ENCODE data around the gene TJP3. TPM values are rescaled to one million over a fixed set of nuclear protein-coding genes. Genes with fewer than 3 reads are reported as not detected.

TJP3 gene
- total and polyA plus RNA-seq, 3 donors from 2014 or later = 37.2 to 125 (median 81.1) TPM

GRCh38 chr19:3692141-3693024 is 15.8 kb upstream of the TJP3 start:
- Histone ChIP-seq H3K9me3 (no peaks in the 10 kb centered on the region), H3K27me3 (no peaks in the 10 kb centered on the region), H3K36me3 (ENCODE audit: low read depth, missing control alignments) (no peaks in the 10 kb centered on the region), H3K4me3 (no peak overlapping the region), H3K27ac (no peak overlapping the region), H3K4me1 (peaks cover 3% of the 10 kb centered on the region)
- no peak for TF ChIP-seq POLR2A (IDR thresholded peaks at IDR 0.05)
- TF ChIP-seq CTCF (IDR thresholded peaks at IDR 0.05) = peak in 1 of 3 experiments; percentile 44
- intact Hi-C loops (cut with DNase I; ENCODE audit: low total_unique reads) = no loop called here
- WGBS, 2 donors = 86 to 91% methylated on average over 9 to 25 of the region's 25 CpGs
- no peak for DNase-seq

- Histone ChIP-seq H3K4me3 (no peak overlapping the region), H3K36me3 (ENCODE audit: low read depth, missing control alignments) (no peaks in the 10 kb centered on the region), H3K27me3 (no peaks in the 10 kb centered on the region), H3K4me1 (peaks cover 8% of the 10 kb centered on the region), H3K27ac (no peak overlapping the region), H3K9me3 (no peaks in the 10 kb centered on the region)
- TF ChIP-seq CTCF (IDR thresholded peaks at IDR 0.05) = no peak
- TF ChIP-seq POLR2A (IDR thresholded peaks at IDR 0.05) = no peak
- intact Hi-C loops (cut with DNase I; ENCODE audit: low total_unique reads) = no loop called here
- WGBS, 2 donors = 74 to 82% methylated on average over 14 to 34 of the region's 34 CpGs
- no peak for DNase-seq
These were observed 14.9 kb upstream of the TJP3 start for GRCh38 chr19:3693025-3693925.

- 92 to 95% methylated on average over 34 to 42 of the region's 42 CpGs for WGBS, 2 donors
- no peak for DNase-seq
- no peak for TF ChIP-seq CTCF (IDR thresholded peaks at IDR 0.05)
- no peak for TF ChIP-seq POLR2A (IDR thresholded peaks at IDR 0.05)
- H3K27me3 ChIP-seq = no peaks in the 10 kb centered on the region
- no peaks in the 10 kb centered on the region for H3K9me3 ChIP-seq
- intact Hi-C loops (cut with DNase I; ENCODE audit: low total_unique reads) = no loop called here
- H3K4me1 ChIP-seq = peaks cover 16% of the 10 kb centered on the region
- no peak overlapping the region for H3K4me3 ChIP-seq
- no peak overlapping the region for H3K27ac ChIP-seq
- no peaks in the 10 kb centered on the region for H3K36me3 ChIP-seq (ENCODE audit: low read depth, missing control alignments)
These were observed 13.6 kb upstream of the TJP3 start for GRCh38 chr19:3694361-3695123.

GRCh38 chr19:3695124-3695733 is 13.0 kb upstream of the TJP3 start:
- intact Hi-C loops (cut with DNase I; ENCODE audit: low total_unique reads) = no loop called here
- TF ChIP-seq POLR2A (IDR thresholded peaks at IDR 0.05) (no peak), CTCF (IDR thresholded peaks at IDR 0.05) (no peak)
- H3K36me3 ChIP-seq (ENCODE audit: low read depth, missing control alignments) = no peaks in the 10 kb centered on the region
- peaks cover 16% of the 10 kb centered on the region for H3K4me1 ChIP-seq
- no peak for DNase-seq
- H3K27me3 ChIP-seq = no peaks in the 10 kb centered on the region
- WGBS, 2 donors = 91 to 93% methylated on average over 15 to 25 of the region's 25 CpGs
- no peaks in the 10 kb centered on the region for H3K9me3 ChIP-seq
- H3K4me3 ChIP-seq = no peak overlapping the region
- no peak overlapping the region for H3K27ac ChIP-seq
